Coronary artery (tissue), 2 donors: ENCODE results near the gene SLC25A38.

ENCODE experiments used
- DNase-seq: peaks from one replicate; pipeline ENCODE4 v3.0.0-alpha.2; 2017; ENCODE audit warnings: low spot score
- H3K27ac ChIP-seq, 2 donors: fragments of 200-600 bp; sonication (generic); one replicate each; pipeline ENCODE4 v1.5.1; 2016 to 2019
- H3K4me3 ChIP-seq: fragments of 200-600 bp; sonication (generic); 2 replicates; pipeline ENCODE4 v1.5.1; 2016; ENCODE audit warnings: mild to moderate bottlenecking, moderate library complexity
- TF ChIP-seq, protein P1 (sequence below): fragments of 200-600 bp; sonication (generic); IDR thresholded peaks from one replicate; pipeline ENCODE4 v1.5.1; 2019; ENCODE audit warnings: antibody characterized with exemption

SLC25A38 gene

DNA sequence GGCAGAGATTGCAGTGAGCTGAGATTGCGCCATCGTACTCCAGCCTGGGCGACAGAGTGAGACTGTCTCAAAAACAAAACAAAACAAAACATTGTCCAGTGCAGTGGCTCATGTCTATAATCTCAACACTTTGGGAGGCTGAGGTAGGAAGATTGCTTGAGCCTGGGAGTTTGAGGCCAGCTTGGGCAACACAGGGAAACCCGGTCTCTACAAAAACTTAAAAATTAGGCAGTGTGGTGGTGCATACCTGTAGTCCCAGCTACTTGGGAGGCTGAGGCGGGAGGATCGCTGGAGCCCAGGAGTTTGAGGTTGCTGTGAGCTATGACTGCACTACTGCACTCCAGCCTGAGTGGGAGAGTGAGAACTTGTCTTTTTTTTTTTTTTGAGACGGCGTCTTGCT lies 57.1 kb downstream of the SLC25A38 start:
- Histone ChIP-seq H3K4me3 (no peak overlapping the region), H3K27ac (no peak overlapping the region)
- DNase-seq, result no peak
- TF ChIP-seq, protein P1, sequence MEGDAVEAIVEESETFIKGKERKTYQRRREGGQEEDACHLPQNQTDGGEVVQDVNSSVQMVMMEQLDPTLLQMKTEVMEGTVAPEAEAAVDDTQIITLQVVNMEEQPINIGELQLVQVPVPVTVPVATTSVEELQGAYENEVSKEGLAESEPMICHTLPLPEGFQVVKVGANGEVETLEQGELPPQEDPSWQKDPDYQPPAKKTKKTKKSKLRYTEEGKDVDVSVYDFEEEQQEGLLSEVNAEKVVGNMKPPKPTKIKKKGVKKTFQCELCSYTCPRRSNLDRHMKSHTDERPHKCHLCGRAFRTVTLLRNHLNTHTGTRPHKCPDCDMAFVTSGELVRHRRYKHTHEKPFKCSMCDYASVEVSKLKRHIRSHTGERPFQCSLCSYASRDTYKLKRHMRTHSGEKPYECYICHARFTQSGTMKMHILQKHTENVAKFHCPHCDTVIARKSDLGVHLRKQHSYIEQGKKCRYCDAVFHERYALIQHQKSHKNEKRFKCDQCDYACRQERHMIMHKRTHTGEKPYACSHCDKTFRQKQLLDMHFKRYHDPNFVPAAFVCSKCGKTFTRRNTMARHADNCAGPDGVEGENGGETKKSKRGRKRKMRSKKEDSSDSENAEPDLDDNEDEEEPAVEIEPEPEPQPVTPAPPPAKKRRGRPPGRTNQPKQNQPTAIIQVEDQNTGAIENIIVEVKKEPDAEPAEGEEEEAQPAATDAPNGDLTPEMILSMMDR, result no peak

DNA sequence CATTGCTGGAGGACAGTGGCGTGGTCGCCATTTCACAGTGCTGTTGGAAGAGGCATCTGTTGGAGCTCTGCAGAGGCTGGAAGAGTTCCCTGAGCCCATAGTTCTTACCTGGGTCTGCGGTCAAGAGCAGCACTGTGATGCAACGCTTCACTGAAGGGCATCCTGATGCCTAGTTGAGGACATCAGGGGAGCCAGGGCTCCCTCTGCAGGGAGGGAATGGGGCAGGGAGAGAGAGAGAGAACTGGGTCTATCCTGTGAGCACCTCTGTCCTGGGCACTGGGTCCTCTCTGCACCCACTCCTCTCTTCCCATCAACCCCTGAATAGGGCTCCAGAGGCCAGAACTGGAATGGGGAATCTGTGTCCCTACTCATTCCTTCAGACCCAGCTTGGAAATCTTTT lies 60.4 kb downstream of the SLC25A38 start:
- TF ChIP-seq, protein P1, result no peak
- no peak overlapping the region for H3K27ac ChIP-seq
- no peak for DNase-seq
- no peak overlapping the region for H3K4me3 ChIP-seq

DNA sequence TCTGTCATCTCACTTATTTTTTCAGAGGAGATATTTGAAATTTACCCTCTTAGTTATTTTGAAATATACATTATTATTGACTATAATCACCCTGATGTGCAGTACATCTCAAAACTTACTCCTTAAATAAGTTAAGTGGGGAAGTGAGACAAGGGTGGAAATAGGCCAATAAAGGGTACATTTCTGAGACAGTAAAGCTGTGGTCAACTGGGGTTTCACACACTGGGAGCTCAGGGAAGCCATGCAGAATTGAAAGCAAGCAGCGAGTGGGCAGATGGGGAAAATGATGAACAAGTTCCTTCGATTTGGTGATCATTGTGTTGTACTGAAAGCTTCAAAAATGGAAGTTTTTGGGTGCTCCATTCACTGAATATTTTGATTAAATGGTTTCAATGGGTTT lies 62.8 kb downstream of the SLC25A38 start:
- H3K4me3 ChIP-seq, result no peak overlapping the region
- no peak overlapping the region for H3K27ac ChIP-seq
- no peak for DNase-seq
- TF ChIP-seq, protein P1, result no peak

DNA sequence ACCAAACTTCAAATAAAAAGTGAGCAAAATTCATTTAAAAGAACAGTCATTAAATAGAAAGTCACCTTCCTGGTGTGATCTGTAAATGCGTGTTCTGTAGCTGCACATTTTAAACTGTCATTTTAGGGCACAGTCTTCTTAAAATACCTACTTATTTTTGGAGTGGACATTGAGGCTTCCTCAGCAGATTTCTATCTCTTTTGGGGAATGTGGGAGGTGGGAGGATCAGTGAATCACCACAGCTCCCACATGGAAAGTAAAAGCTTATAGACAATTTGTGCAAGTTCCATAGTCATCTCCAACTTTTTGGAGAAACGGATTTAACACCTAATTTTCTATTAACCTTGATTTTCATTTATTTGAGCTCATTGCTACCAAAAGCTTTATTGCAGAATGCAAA lies 63.3 kb downstream of the SLC25A38 start:
- Histone ChIP-seq H3K4me3 (no peak overlapping the region), H3K27ac (no peak overlapping the region)
- DNase-seq, result no peak
- TF ChIP-seq, protein P1, result no peak
